Stimulated activated CD8-positive, alpha-beta memory T cell treated with anti-CD3 and anti-CD28 coated beads, Interleukin-2, amount 100 ng/mL, for 48 hours (primary cell): Measurements from ENCODE around the gene KLHL2.
"Not testable (repeated sequence)": the region's sequence is repeated elsewhere in the genome, so short reads cannot be mapped to it uniquely, and the experiment has no call there.

Source experiments
- DNase-seq, 2 donors: peaks; one replicate each; pipeline ENCODE4 v3.0.0-alpha.2; 2020; ENCODE audit warnings: low read depth in 2 of 2

The KLHL2 gene

DNA sequence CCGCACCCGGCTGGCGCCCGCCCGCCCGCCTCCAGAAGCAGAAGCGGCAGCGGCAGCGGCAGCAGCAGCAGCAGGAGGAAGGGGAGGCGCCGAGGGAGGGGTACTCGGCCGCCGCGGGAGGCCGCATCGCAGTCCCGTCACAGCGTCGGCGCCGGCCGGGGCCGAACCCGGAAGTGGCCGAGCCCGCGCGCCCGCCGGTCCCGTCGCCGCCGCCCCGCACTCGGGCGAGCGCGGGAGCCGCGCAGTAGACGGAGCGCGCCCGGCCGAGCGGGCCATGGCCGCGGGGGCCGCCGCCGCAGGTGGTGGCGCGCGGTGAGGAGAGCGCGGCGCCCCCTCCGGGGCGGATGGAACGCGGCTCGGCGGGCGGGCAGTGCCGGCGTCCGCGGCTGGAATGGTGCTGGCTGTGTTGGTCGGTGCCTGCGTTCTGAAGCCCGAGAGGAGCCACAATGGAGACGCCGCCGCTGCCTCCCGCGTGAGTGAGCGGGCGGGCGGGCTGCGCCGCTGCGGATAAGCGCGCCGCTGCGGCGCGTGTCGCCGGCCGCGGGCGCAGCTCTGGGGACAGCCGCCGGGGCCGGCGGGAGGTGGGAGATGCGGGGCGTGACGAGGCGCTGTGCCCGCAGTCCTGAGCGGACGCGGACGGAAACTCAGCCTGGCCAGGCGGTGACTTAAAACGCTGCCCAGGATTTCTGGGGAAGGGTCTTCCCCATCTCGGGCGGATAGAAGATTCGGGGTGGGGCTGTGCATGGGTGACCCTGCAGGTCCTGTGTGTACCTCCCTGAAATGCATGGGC, at the start of gene KLHL2:
KLHL2 (plus strand) TSS at position 131 of the 790 bp plus-strand sequence; CDS start at position 447, 316 bp downstream.
- DNase-seq, result peak; percentile 57 to 67

- DNase-seq, result no peak
Observed at GRCh38 chr4:165158762-165159161, 48.6 kb upstream of the KLHL2 start.

- DNase-seq, result no peak
Observed at GRCh38 chr4:165164257-165164656, 43.1 kb upstream of the KLHL2 start.

DNA sequence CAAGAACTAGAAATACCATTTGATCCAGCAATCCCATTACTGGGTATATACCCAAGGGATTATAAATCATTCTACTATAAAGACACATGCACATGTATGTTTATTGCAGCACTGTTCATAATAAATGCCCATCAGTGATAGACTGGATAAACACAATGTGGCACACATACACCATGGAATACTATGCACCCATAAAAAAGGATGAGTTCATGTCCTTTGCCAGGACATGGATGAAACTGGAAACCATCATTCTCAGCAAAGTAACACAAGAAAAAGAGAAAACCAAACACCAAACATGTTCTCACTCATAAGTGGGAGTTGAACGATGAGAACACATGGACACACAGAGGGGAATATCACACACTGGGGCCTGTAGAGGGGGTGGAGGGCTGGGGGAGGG, 40.5 kb upstream of the KLHL2 start:
- not testable (repeated sequence) for DNase-seq

- no peak for DNase-seq
Observed at GRCh38 chr4:165167650-165168049, 39.7 kb upstream of the KLHL2 start.

DNA sequence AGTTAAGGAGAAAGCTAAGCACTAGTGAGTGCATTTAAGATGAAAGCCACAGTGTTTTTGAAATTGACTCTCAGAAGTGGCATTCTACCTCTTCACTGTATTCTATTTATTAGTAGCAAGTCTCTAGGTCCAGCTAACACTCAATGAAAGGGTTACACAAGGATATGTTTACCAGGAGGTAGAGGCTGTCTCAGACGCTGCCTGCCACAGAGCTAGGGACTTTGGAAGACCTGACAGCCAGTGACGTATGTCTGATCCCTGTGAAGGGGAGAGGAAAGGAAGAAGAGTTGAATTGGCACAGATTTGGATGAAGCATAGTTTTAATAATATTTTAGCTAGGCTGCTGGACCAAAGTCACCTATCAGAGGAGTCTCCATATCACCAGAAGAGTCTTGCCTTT, 36.5 kb upstream of the KLHL2 start:
- DNase-seq, result no peak

DNA sequence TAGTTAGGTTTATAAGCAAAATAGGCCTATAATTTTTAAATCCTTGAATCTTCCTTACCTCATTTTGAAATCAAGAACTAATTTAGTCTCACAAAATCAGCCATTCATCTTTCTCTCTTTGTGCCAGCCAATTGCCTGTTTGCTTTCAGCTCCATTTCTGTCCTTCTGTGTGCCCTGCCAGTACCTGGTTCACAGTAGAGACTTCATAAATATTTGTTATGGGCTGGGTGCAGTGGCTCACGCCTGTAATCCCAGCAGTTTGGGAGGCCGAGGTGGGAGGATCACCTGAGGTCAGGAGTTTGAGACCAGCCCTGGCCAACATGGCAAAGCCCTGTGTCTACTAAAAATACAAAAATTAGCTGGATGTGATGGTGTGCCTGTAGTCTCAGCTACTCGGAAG, 31.9 kb upstream of the KLHL2 start:
- DNase-seq, result not testable (repeated sequence)

GRCh38 chr4:165175879-165176278, 31.5 kb upstream of the KLHL2 start:
- no peak for DNase-seq

GRCh38 chr4:165177725-165178666, 29.4 kb upstream of the KLHL2 start:
- DNase-seq, result no peak

DNA sequence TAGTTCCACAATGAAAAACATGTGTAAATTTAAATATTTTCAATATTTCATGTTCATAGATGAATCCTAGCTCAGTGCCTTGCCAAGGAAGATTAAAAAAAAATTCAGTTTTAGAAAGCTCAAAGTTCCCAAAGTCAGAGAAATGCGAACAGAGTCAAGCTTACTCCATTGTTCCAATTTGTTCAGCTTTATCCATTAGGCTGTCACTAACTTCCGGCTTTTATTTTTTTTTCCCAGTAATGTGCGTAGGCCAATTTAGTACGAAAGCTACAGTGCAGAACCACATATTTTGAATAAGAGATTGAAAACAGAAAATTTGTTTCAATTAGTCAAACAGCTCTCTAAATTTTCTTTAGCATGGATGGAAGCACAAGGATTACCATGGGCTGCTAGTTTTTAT, 23.1 kb upstream of the KLHL2 start:
- no peak for DNase-seq

- DNase-seq, result not testable (repeated sequence)
Observed at GRCh38 chr4:165184998-165185397, 22.4 kb upstream of the KLHL2 start.

DNA sequence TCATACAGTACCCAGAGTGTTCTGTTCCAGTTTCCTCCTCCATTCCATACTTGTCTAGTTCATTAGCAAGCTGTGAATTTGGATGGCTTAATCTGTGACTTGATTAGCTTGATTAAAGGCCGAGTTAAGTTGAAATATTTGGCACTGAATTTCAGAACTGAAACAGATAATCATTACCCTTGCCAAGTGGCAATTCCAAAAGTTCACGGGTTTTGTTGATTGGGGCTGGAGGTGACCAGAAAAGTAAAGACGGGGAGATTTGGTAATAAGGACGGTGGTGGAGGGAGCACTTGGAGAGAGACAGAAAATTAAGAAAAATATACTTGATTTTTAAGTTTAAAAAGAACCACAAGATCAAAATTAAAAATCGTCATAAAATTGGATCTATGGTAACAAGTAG, 21.9 kb upstream of the KLHL2 start:
- no peak for DNase-seq

- no peak for DNase-seq
Observed at GRCh38 chr4:165190591-165191347, 16.6 kb upstream of the KLHL2 start.

DNA sequence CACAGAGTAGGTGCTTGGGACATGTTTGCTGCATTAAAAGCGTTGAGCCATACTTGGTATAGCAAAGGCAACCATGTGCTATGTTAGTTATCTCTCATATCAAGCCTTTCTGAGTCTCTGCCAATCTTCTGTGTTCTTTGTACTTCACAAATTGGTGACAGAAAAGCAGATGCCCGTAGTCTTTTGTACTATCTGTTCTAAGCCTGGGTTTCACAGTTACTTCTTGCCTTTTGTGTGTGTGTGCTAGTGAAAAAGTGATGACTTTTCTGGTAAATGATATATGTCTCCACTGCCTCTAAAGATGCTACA, 16.1 kb upstream of the KLHL2 start:
- DNase-seq, result no peak

DNA sequence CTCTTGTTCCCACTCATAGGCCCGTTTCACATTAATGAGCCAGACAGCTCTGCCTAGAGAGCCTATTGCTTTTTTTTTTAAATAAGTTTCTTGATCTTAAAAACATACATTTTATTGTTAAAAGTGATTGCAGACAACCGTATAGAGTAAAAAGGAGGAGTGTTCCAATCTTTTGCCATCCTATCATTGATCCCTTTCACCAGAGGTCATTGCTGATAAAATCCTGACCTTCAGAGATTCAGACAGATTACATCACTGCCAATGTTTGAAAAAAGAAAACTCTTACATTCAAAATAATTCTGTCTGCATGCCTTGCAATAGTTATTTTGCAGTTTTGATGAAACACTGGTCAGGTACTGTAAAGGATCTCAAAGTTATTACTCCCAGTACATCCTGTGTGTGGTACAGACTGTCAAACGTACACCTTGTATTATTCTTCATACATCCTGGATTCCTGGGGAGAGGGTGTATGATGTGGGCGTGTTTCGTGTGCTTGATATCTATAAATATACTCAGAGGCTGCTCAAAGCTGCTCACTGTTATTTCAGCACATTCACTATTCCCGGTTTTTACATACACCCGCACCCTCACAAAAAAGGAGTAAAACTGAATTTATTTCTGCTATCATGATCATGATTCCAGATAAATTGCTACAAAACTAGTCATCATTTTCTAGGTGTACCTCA, 15.4 kb upstream of the KLHL2 start:
- DNase-seq, result no peak

- no peak for DNase-seq
Observed at GRCh38 chr4:165192500-165192898, 14.9 kb upstream of the KLHL2 start.

DNA sequence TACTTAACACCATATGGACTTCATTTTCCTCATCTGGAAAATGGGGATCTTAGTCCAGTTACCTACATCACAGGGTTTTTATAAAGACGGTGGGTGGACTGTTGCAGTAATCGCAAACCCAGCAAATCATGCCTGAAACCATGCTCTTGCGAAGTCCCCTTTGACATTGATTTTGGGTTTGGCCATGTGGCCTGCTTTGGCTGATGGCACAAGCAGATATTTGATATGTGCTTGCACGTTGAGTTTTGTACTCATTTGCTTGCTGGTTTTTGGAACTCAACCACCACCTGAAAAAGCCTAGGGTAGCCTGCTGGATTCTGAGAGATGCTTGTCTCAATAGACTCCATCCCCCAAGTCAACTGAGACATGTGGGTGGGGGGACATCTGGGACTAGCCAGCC, 14.4 kb upstream of the KLHL2 start:
- DNase-seq, result no peak

- DNase-seq, result no peak
Observed at GRCh38 chr4:165194368-165194767, 13.0 kb upstream of the KLHL2 start.

DNA sequence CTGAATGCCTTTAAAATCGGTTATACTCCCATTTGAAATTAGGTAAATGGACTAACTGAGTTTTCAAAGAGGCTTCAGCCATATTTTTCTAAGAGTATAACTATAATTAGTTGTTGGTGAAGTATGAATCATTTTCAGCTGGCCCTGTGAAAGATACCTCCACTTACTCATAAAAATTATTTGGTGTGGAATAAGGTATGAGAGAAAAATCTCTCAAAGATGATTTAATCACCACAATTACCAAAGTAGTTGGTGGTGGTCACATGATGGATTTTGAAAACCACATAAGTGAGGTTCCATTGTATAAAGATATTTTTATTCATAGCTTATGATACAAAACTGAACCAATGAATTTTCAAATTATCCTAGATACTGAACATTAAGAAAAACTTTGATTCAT, 9.0 kb upstream of the KLHL2 start:
- DNase-seq, result no peak

DNA sequence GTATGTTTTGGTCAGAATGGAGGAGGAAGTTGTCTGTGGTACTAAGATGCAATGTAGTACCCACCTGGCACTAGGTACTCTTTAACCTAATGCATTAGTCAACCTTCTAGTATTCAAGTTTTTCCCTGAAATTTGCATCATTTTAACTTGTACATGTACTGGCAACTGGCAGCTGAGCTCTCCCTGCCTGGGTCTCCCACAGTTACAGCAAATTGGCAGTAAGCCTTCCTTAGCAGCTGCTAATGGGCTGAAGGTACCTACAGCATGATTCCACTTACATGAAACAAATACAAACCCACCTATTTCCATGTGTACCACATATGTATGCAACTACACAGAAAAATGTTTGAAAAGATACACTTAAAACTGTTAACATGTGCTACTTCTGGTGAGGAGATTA, 8.1 kb upstream of the KLHL2 start:
- no peak for DNase-seq

GRCh38 chr4:165199722-165200121, 7.6 kb upstream of the KLHL2 start:
- DNase-seq, result no peak

- no peak for DNase-seq
Observed at GRCh38 chr4:165201806-165202205, 5.6 kb upstream of the KLHL2 start.
